Activated gamma-delta T cell treated with anti-CD3 and anti-CD28 coated beads, Interleukin-2, amount 50 U/mL, for 16 hours (primary cell): ENCODE results near the gene ZFR2.
"Not testable (repeated sequence)": the region's sequence is repeated elsewhere in the genome, so short reads cannot be mapped to it uniquely, and the experiment has no call there.

Experiments
- DNase-seq: peaks from one replicate; pipeline ENCODE4 v3.0.0-alpha.2; 2020; ENCODE audit warnings: low read depth

The ZFR2 gene

GRCh38 chr19:3836887-3837286 lies 32.0 kb downstream of the ZFR2 start:
- no peak for DNase-seq

GRCh38 chr19:3835055-3835435 lies 33.8 kb downstream of the ZFR2 start:
- no peak for DNase-seq

- DNase-seq, result no peak
These were observed 34.3 kb downstream of the ZFR2 start for GRCh38 chr19:3834349-3835054.

GRCh38 chr19:3833578-3834348 lies 35.1 kb downstream of the ZFR2 start:
- no peak for DNase-seq

- no peak for DNase-seq
These were observed 36.8 kb downstream of the ZFR2 start for GRCh38 chr19:3832001-3832400.

GRCh38 chr19:3831601-3832000 lies 37.2 kb downstream of the ZFR2 start:
- no peak for DNase-seq

- no peak for DNase-seq
These were observed 37.9 kb downstream of the ZFR2 start for GRCh38 chr19:3830621-3831589.

- no peak for DNase-seq
These were observed 41.5 kb downstream of the ZFR2 start for GRCh38 chr19:3827306-3827705.

- DNase-seq, result no peak
These were observed 42.7 kb downstream of the ZFR2 start for GRCh38 chr19:3826163-3826562.

GRCh38 chr19:3825286-3825956 lies 43.4 kb downstream of the ZFR2 start:
- DNase-seq, result no peak

- DNase-seq, result no peak
These were observed 45.5 kb downstream of the ZFR2 start for GRCh38 chr19:3823350-3823713.

GRCh38 chr19:3822683-3823349 lies 46.0 kb downstream of the ZFR2 start:
- no peak for DNase-seq

- peak; percentile 88 for DNase-seq
These were observed 46.9 kb downstream of the ZFR2 start for GRCh38 chr19:3821857-3822364.

- no peak for DNase-seq
These were observed 47.7 kb downstream of the ZFR2 start for GRCh38 chr19:3821156-3821555.

- no peak for DNase-seq
These were observed 48.8 kb downstream of the ZFR2 start for GRCh38 chr19:3819989-3820388.

GRCh38 chr19:3818918-3819317 lies 49.9 kb downstream of the ZFR2 start:
- DNase-seq, result no peak

GRCh38 chr19:3818466-3818865 lies 50.4 kb downstream of the ZFR2 start:
- DNase-seq, result no peak

GRCh38 chr19:3817761-3818160 lies 51.1 kb downstream of the ZFR2 start:
- DNase-seq, result no peak

- DNase-seq, result no peak
These were observed 52.1 kb downstream of the ZFR2 start for GRCh38 chr19:3816566-3817218.

- not testable (repeated sequence) for DNase-seq
These were observed 52.7 kb downstream of the ZFR2 start for GRCh38 chr19:3816148-3816547.

GRCh38 chr19:3814648-3815047 lies 54.2 kb downstream of the ZFR2 start:
- no peak for DNase-seq
